Stimulated activated CD8-positive, alpha-beta memory T cell treated with anti-CD3 and anti-CD28 coated beads, Interleukin-12 subunit alpha, Interleukin-12 subunit beta, amount 100 ng/mL, for 1 hour (primary cell): ENCODE results near the gene PDYN.
"Not testable (repeated sequence)": the region's sequence is repeated elsewhere in the genome, so short reads cannot be mapped to it uniquely, and the experiment has no call there.

Experiments used
- DNase-seq: peaks from one replicate; pipeline ENCODE4 v3.0.0-alpha.2; 2020; ENCODE audit warnings: low read depth

Gene PDYN

GRCh38 chr20:1993986-1994385 lies at the start of gene PDYN:
PDYN (minus strand) TSS chr20:1994058; CDS start chr20:1983084, 10,974 bp downstream.
- no peak for DNase-seq

- no peak for DNase-seq
Measured at GRCh38 chr20:2042400-2042799, 48.5 kb upstream of the PDYN start.

GRCh38 chr20:2038161-2038560 lies 44.3 kb upstream of the PDYN start:
- no peak for DNase-seq

GRCh38 chr20:2037296-2037914 lies 43.5 kb upstream of the PDYN start:
- no peak for DNase-seq

GRCh38 chr20:2036357-2036756 lies 42.5 kb upstream of the PDYN start:
- DNase-seq = not testable (repeated sequence)

GRCh38 chr20:2032168-2032567 lies 38.3 kb upstream of the PDYN start:
- DNase-seq = no peak

GRCh38 chr20:2026514-2026913 lies 32.7 kb upstream of the PDYN start:
- DNase-seq = no peak

- DNase-seq = no peak
Measured at GRCh38 chr20:2026004-2026403, 32.1 kb upstream of the PDYN start.

- no peak for DNase-seq
Measured at GRCh38 chr20:2023151-2023550, 29.3 kb upstream of the PDYN start.

- DNase-seq = no peak
Measured at GRCh38 chr20:2022163-2022562, 28.3 kb upstream of the PDYN start.

- DNase-seq = no peak
Measured at GRCh38 chr20:2010533-2010932, 16.7 kb upstream of the PDYN start.

GRCh38 chr20:2006452-2007361 lies 12.8 kb upstream of the PDYN start:
- DNase-seq = peak; percentile 2

GRCh38 chr20:2005831-2006426 lies 12.1 kb upstream of the PDYN start:
- DNase-seq = peak; percentile 28

- DNase-seq = no peak
Measured at GRCh38 chr20:2005359-2005758, 11.5 kb upstream of the PDYN start.

- no peak for DNase-seq
Measured at GRCh38 chr20:2004171-2004570, 10.3 kb upstream of the PDYN start.

- DNase-seq = no peak
Measured at GRCh38 chr20:2002365-2002764, 8.5 kb upstream of the PDYN start.

- no peak for DNase-seq
Measured at GRCh38 chr20:2001119-2001518, 7.3 kb upstream of the PDYN start.

- DNase-seq = no peak
Measured at GRCh38 chr20:2000285-2000684, 6.4 kb upstream of the PDYN start.

- no peak for DNase-seq
Measured at GRCh38 chr20:1998715-1999114, 4.9 kb upstream of the PDYN start.

GRCh38 chr20:1998193-1998520 lies 4.3 kb upstream of the PDYN start:
- no peak for DNase-seq

GRCh38 chr20:1997483-1998192 lies 3.8 kb upstream of the PDYN start:
- DNase-seq = no peak

- no peak for DNase-seq
Measured at GRCh38 chr20:1995531-1996310, 1.9 kb upstream of the PDYN start.
